Loucy (cell line): ENCODE results near the gene SHC1.

Experiments
- EZH2phosphoT487 ChIP-seq: fragments of 200-600 bp; IDR thresholded peaks from 2 replicates; pipeline ENCODE4 v1.6.1; 2018; ENCODE audit warnings: antibody characterized with exemption, mild to moderate bottlenecking, moderate library complexity, borderline replicate concordance
- TF ChIP-seq, protein P1 (sequence below): fragments of 200-600 bp; sonication (generic); conservative IDR thresholded peaks from 2 replicates; pipeline ENCODE4 v1.5.1; 2014; ENCODE audit warnings: mild to moderate bottlenecking, antibody characterized with exemption, low read length

- TF ChIP-seq, protein P1, sequence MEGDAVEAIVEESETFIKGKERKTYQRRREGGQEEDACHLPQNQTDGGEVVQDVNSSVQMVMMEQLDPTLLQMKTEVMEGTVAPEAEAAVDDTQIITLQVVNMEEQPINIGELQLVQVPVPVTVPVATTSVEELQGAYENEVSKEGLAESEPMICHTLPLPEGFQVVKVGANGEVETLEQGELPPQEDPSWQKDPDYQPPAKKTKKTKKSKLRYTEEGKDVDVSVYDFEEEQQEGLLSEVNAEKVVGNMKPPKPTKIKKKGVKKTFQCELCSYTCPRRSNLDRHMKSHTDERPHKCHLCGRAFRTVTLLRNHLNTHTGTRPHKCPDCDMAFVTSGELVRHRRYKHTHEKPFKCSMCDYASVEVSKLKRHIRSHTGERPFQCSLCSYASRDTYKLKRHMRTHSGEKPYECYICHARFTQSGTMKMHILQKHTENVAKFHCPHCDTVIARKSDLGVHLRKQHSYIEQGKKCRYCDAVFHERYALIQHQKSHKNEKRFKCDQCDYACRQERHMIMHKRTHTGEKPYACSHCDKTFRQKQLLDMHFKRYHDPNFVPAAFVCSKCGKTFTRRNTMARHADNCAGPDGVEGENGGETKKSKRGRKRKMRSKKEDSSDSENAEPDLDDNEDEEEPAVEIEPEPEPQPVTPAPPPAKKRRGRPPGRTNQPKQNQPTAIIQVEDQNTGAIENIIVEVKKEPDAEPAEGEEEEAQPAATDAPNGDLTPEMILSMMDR, result no peak
- no peak for TF ChIP-seq EZH2phosphoT487
These were observed 4.4 kb downstream of the SHC1 start for GRCh38 chr1:154966111-154966510.
